HUDEP-2 (cell line): ENCODE data around the gene TMEM120A.

Source experiments
- DNase-seq, 76 experiments: peaks; one replicate each; lab custom pipeline; 2025; ENCODE audit not compliant: unreplicated experiment in 76 of 76; lab: John Stamatoyannopoulos, UW

The TMEM120A gene

DNA sequence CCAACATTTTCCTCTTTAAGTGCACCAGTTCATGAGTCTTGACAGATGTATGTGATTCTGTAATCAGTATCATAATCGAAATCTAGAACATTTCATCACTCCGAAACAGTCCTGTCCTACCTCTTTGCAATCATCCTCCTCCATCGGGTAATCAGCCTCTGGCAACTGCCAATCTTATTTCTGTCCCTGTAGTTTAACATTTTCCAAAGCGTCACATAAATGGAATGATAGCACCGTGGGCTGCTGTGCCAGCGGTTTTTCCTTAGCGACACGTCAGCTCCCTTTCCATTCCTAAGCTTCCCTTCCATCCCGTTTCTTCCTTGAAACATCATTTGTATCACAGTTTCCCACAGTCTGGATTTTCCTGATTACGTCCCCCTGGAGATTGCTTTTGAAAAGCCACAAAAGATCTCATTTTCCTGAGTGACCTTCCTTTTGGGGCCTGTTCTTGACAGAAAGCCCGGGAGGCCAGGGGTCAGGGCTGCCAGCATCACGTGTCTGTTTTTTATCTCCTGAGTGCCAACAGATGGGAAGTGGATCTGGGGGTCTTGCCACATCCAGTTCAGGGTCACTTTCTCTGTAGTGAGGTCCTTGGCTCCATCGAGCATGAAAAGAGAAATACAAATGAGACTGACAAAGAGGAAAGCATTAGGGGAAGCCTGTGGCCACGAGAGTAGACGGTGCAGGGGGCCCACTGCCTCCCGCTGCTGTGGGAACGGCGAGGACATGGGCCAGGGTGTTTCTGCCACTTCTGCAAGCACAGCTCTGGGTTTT, 31.6 kb downstream of the TMEM120A start:
- no peak for DNase-seq

DNA sequence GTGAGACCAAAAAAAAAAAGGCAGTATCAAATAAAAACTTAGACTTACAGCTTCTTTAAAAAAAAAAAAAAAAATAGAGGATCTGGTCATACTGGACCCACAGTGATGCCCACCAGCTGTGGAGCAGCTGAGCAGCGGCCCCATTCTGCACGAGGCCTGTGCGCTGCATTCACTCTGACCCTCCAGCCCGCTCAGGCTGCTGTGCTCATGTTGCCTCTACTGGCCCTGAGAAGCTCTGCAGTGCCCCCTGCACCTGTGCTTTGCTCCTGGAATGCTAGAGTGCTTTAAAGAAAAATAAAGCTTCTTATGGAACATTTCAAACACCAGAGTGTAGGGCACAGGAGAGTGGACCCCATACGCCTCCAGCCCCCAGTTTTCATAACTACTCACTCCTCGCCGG, 33.2 kb downstream of the TMEM120A start:
- no peak for DNase-seq

DNA sequence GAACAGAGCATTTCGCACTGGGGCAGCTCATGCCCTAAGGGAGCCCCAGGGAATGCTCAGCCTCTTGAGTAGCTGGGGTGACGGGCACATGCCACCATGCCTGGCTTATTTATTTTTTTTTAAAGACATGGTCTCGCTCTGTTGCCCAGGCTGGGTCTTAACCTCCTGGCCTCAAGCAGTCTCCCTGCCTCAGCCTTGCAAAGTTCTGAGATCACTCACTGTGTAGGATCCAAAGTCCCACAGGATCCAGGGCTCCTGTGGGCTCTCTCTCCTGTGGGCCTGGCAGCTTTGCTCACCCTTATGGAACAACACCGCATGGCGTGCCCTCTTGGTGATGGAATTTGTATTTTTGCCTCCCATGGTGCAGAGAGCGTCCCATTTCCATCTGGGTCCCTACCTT, 34.0 kb downstream of the TMEM120A start:
- DNase-seq: no peak

DNA sequence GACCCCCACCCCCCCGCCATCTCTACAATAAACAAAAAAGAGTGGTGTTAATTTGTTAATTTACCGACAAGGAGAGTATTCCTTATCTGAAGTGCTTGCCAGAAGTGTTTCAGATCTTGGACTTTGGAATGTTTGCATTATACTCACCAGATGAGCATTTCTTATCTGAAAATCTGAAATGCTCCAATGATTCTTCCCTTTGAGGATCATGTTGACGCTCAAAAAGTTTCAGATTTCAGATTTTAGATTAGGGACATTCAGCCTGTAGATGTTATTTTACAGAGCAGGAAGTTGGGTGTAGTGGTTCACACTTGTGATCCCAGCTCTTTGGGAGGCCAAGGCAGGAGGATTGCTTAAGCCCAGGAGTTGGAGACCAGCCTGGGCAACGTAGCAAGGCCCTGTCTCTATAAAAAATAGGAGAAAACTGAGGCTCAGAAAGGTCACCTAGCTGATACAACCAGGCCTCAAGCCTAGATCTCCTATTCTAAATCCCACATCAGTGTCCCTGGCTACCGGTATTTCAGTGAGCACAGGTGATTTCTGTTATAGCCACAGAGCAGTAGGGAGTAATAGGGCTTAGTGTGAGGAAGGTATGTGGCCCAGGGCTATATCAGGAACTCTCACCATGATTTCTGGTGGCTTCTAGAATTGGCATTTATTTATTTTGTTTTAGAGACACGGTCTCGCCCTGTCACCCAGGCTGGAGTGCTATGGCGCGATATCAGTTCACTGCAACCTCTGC, 35.4 kb downstream of the TMEM120A start:
- DNase-seq: no peak

DNA sequence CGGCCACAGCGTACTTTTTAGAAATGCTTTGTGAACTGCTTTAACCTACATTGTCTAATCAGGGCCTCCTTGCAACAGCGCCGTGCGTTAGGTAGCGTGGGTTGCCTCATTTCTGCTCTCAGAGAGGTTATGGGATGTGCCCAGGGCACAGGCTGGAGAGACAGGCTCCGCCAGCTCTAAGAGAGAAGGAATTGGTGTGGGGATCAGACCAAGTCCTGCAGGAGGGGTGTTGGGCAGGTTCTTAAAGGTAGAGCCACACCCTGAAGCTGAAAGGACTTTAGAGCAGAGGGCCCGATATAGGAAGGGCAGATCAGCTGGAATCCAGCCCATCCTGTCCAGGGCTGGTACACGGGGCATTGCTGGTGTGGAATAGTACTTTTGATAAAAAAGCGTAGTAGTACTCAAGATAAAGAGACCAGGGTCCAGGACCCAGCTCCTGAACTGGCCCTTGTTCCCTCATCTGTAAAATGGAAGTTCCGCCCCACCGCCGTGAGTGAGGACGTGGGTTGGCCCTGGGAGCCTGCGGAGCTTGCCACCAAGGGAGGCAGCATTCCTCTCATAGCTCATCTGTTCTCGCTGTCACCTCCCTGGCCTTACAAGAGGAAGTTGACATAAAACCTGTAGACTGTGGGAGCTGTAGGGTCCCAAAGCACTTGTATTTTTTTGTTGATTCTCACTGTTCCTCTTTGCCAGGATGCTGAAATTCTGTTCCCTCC, 37.2 kb downstream of the TMEM120A start:
- DNase-seq: no peak

DNA sequence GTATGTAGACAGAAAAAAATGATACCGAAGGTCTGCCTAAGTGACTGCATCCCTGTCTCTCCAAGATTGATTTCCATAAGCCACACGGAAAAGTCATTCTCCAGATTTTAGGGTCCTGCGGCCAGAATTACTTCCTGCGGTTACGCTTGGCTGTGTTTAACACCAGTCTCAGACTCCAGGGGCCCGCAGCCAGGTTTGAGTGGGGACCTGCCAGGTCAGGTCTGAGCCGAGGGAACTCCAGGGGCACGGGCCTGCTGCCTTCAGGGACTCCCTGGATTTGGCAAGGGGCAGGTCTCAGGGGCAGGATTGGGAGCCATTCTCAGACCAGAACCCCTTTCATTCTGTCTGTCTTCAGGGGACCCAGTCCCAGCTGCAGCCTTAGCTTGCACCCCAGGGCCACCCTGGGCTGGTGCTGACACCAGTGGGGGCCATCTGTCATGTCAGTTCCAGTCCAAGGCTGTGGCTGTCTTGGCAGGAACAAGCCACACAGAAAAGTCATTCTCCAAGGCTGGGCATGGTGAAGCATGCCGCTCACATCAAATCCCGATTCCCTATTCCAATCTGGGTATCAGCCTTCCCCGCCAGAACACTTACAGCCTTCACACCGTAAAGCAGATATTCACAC, 39.0 kb downstream of the TMEM120A start:
- no peak for DNase-seq

DNA sequence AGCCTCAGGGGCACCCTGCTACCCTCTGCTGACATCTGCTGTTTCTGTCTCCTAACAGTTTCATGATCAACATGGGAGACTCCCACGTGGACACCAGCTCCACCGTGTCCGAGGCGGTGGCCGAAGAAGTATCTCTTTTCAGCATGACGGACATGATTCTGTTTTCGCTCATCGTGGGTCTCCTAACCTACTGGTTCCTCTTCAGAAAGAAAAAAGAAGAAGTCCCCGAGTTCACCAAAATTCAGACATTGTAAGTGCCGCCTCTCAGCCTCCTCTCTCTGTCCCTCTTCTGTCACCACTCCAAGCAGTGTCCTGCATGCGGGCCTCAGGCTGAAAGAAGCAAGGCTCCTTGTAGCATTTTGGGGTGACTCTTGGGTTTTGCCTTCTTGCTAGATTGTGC, 40.5 kb downstream of the TMEM120A start:
- no peak for DNase-seq

DNA sequence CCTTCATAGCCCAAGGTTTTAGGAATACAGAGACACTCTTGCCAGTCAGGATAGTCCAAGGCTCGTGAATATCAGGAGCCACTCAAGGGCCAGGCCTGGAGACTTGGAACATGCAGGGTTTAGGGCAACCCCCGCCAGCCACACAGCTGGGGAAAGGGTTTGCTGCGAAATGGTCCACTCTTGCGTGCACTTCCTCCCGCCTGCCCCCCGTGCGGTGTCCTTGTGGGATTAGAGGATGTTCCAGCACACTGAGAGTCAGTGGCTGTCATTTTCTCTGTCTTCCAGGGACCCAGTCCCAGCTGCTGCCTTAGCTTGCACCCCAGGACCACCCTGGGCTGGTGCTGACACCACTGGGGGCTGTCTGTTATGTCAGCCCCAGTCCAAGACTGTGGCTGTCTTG, 41.0 kb downstream of the TMEM120A start:
- no peak for DNase-seq

DNA sequence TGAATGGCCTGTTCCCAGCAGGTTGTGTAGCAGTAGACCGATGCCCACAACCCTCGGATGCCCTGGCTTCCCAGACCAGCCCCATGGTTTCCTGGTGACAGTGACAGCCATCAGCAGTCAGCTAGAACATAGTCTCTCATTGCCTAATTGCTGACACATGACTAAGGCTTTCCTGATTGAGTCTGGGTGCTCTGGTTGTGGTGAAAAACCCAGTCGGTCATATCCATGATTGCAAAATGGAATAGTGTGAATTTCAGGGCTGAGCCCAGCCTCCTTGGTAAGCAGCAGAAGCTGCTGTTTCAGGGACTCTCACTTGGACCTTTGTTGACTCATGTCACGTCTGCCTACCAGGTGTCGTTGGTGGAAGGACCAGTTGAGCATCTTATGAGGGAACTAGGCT, 42.9 kb downstream of the TMEM120A start:
- no peak for DNase-seq

DNA sequence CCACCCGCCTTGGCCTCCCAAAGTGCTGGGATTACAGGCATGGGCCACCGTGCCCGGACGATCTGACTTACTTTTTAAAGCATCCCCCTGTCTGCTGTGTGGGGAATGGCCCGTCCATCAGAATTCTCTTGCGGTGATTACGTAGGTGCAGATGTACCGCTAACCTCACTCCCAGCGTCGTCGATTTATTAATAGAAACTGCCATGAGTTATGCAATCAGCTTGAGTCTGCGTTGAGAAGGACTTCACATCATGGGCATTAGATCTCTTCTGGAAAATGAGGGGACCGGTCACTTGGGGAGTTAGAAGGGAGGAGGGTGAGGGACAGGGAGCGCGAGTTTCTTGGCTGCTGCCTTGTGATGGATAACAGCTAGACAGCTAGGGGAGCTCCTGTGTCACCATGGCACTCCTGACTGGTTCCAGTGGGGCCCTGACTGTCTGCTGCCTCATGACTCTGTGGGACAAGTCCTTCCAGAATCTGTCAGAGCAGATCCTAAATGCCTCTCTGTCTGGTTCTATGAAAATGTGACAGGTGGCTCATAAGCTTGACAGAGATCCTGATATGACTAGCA, 44.2 kb downstream of the TMEM120A start:
- no peak for DNase-seq

DNA sequence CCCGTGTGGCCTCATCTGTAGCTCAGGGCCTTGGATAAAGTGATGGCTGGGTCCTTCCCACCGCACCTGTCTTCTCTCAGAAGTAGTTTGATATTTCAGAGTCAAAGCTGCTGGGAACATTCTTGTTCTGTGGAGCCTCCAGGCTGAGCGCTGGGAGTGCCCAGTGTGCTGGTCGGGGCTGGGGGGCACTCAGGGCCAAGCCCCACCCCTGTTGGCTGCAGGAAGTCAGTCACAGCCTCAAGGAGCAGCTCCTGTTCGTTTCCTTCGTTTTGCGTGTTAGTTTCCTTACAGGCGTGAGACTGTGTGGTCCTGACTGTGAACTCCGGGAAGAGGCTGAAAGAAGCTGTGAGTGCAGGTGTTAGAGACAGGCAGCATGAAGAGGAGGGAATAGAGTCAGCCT, 46.2 kb downstream of the TMEM120A start:
- DNase-seq: no peak

DNA sequence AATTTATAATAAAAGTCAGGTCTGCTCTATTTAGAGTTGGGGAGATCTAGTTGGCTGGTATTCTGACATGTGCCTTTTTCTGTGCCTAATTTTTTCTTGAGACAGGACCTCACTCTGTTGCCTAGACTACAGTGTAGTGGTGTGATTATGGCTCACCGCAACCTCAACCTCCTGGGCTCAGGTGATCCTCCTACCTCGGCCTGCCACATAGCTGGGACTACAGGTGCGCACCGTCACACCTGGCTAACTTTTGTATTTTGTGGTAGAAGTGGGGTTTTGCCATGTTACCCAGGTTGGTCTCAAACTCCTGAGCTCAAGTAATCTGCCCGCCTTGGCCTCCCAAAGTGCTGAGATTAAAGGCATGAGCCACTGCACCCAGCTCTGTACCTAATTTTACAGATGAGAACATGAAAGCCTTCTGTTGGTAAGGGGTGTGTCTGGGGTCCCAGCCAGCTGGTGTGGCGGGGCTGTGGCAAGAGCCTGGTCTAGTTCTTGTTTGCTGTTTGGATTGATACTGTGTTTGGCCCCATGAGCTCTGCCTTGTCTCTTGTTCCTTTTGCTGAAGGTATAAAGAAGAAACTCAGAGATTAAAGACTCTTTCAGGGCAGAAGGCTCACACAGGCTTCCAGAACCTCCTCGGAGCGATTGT, 48.1 kb downstream of the TMEM120A start:
- no peak for DNase-seq

DNA sequence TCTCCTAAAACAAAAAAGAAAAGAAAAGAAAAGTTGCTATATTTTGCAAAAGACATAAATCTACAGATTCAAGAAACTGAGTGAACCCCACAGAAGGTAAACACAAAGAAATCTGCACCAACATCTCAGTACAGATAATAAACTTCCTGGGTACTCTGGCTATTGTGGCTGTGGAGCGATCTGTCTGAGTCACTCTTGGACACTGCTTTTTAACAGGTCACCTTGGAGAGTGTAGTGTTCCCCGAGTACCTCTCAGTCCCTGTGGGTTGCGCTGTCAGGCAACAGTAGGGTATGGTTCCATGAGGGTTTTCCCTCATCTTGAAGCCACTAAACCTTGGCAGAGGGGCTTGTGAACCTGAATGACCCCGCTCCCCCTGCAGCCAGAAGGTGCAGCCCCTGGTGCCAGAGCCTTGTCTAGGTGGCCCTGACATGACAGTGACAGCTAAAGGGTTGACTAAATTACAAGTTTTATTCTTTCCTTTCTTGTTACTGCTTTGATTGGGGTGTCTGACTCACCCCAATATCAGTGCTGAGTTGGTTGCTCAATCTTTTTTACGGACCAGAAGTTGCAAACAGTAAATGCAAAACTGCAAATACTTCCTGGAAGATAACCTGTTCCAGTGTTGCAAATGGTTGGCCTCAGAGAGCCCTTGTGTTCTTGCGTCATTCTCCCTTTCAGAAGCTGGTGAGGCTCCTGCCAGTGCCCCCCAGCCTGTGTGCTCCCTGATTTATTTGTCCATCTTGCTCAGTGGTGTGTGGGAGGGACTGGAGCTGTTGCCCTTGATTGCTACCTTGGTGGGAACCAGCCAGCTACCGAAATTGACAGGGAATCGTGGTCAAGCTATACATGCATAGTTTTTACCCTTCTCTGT, 48.9 kb downstream of the TMEM120A start:
- no peak for DNase-seq

DNA sequence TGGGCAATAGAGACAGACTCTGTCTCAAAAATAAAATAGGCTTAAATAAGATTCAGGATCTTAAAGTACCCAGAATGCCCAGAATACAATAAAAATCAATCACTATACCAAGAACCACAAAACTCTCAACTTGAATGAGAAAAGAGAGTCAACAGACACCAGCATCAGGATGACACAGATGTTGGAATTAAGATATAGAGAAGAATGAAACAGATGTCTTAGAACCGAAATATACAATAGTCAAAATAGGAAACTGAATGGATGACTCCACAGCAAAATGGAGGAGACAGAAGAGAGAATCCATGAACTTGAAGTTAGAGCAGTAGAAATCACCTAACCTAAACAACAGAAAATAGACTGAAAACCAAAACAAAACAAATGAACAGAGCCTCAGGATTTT, 49.9 kb downstream of the TMEM120A start:
- DNase-seq: no peak

DNA sequence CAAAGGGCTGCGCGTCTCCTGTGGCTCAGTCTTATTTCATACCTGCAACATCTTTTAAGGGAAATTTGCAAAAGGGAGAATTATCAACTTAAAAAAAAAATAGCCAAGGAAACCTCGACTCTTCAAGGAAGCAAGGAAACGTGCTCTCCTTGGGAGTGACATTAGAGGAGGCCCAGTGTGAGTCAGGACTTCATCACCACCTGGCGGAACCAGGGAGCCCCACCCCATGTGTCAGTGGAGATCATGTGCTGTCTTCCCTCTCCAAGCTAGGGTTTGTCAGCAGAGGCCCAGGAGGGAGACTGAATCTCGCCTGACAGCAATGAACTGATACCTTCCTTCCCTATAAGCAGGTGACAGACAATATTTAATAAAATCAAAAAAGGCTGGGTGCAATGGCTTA, 50.5 kb downstream of the TMEM120A start:
- no peak for DNase-seq

DNA sequence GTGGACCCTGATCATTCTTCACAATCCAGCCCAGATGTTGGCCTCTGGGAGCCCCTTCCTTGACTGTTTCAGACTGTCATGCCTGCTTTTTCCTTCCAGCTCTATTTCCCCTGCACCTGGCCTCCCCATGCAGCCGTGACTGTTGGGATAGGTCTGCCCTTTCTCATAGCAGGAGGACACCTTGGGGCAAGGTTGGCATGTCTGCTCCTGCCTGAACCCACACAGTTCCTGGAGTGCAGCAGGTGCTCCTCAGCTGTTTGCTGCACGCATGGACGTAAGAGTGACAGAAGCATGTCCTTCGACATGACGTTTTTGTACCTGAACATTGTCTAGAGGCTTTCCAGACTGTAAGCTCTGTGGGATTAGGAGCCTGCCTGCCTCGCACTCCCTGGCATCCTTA, 55.5 kb downstream of the TMEM120A start:
- no peak for DNase-seq

DNA sequence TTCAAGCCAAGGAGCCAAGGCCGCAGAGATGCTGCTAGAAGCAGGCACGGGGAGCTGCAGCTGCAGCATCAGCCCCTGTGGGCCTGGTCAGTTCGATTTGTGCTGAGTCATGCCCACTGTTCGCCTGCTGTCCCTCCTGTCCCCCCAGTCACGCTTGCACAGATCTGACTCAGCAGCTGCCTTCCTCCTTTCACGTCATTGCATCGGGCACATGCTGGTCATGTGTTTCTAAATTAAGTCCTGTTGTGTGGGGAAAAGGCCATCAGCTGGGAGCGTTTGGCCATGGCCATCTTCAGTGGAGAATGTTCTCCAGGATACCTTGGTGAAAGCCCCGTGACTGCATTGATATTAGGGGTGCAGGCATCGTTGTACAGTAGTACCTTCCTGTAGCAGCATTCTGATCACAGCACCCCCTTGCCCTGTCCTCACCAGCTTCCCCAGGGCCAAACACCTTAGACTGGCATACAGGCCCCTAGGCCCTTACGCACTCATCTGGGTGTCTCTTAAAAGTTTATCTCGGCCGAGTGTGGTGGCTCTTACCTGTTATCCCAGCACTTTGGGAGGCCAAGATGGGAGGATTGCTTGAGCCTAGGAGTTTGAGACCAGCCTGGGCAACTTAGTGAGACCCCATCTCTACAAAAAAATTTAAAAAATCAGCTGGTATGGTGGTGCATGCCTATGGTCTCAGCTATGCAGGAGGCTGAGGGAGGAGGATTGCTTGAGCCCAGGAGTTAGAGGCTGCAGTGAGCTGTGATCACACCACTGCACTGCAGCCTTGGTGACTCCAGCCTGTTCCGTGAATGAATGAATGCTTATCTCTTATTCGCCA, 56.2 kb downstream of the TMEM120A start:
- DNase-seq: no peak
